Left forelimb (tissue), 1 donor: Measurements from ENCODE around the gene HAAO.

ENCODE experiments used
- DNase-seq: peaks from one replicate; pipeline ENCODE4 v3.0.0-alpha.2; 2018; ENCODE audit warnings: low spot score

Gene HAAO

GRCh38 chr2:42813763-42814162 is 21.4 kb upstream of the HAAO start:
- no peak for DNase-seq

DNA sequence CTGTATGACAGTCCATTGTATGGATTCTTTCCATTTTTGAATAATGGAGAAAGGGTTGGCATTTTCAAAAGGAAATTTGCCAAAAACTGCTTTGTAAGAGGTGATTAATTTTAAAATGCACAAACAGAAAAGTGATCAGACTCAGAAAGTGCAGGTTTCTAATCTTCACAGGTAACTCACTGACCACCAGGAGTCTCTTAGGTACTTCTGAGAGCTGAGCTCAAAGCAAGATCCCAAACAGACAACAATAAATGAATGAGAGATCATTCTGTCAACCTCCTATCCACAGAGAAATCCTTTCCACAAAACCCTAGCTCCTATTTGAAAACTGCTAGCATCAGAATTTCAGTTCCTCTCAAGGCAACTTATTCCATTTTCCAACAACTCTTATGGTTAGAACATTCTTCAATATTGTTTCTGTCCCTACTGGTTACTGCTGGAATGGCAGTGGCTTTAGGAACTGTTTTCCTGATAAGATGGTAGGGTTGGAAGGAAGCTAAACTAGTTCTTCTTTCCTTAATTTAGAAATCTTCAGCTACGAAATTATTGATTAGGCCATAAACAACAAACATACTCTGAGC is 20.6 kb upstream of the HAAO start:
- DNase-seq, result no peak

DNA sequence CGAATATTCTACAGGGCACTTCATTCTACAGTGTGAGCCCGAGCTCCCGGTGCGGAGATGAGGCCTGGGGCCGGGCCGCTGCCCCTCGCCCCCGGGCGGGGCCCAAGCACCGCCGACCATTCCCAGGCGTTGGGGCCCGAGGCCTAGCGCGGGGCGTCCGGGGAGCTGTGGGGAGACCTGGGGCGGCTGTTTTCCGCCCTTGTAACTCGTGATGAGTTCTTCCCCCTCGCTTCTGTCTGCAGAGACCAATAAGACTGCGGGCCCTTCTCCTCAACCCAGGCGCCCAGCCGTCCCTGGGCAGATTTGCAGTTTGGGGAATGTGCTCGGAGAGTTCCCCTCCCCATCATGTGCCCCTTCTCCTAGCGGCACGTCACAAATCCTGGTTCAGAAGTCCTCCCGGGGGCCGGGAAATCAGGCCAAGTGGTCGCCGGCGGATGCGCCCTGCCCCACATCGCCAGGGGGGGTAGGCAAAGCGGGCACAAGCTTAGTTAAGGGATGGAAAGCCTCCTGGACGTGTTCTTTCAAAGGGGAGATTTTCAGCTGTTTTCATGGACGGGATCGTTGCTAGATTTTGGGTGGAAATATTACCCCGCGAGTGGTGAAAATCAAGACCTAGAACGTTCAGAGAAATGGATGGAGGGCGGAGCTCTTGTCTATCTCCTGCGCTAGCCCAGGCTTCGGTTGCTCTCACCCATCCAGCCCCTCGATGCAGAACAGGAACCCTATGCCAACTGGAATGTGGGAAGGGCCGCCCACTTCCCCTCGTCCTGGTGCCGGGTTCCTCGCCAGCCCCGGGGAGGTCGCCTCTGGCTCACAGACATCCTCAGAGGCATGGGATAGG is 18.8 kb upstream of the HAAO start:
- peak; percentile 82 for DNase-seq

GRCh38 chr2:42810121-42810970 is 18.0 kb upstream of the HAAO start:
- peak; percentile 98 for DNase-seq

DNA sequence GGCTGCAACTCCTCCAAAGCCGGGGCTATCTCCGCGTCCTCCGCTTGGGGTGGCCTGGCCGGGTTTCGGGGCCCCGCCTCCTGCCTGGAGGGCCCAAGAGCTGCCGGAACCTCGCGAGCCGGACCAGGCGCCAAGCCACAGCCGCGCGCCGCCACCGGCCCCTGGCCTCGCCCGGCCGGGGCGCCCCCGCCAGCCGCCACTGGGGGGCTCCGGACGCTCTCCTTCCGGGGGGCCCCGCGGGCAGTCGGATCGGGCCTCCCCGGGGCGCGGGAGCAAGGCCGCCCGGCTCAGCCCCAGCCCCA is 17.4 kb upstream of the HAAO start:
- DNase-seq, result peak; percentile 95

DNA sequence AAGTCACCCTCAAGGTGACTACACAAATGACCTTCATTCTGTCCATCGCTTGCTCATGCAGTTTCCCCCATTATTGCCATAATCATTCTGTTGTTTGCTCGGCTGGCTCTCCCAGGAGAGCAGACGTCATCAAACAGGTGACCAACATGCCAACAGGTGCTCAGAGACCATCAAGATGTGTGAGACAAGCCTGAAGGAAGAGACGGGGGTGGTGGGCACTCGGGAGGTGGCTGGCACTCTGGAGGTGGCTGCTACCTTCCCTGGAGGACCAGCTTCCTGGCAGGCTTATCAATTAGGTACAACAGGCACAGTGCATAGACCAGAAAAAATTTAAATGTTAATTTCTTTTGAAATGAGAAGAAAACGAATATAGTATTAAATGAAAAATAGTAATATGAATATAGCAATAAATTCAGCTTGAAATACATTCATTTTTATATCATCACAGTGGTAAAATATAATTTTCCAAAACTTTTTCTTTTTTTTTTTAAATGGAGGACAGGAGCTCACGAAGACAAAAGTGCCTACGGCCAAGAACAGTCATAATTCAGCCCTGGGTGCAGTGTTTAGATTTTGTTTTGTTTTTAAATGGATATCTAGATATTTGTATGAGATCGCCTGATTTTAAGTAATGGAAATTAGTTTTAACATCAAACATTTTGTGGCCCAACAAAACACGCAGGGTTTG is 16.9 kb upstream of the HAAO start:
- DNase-seq, result no peak

DNA sequence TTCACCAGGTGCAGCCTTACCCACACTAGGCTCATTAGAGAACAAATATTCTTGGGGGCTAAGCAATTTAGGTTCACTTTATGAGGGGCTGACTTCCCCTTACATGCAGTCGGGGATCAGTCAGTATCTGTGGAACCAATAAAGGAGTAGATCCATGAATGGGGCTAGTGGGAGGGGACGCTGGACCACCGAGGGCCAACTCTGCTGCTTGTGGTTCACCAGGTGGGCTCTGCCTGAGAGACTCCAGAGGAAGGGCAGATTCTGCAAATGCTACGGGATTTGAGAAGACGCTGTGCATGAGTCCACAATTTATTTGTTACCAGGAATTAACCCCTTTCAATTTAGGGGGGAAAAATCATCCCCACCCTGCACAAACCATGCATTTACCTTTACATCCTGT is 15.9 kb upstream of the HAAO start:
- no peak for DNase-seq

- no peak for DNase-seq
Measured at GRCh38 chr2:42806786-42807185, 14.4 kb upstream of the HAAO start.

- no peak for DNase-seq
Measured at GRCh38 chr2:42804891-42805290, 12.5 kb upstream of the HAAO start.

DNA sequence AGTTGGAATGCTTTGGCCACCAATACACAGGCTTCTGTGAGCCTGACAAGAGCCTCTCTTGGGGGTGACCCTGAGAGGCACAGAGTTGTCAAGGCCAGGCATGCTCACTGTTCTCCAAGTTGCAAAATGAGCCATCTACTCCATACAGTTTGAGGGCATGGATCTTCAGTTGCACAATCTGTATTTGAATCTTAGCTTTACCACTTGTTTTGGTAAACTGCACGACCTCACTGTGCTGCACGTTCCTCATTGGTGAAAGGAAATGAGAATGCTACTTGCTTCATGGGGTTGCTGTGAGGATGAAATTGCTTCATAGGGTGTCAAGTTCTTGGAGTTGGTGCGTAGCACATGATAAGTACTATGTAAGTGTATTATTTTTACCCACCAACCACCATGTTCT is 12.0 kb upstream of the HAAO start:
- no peak for DNase-seq

DNA sequence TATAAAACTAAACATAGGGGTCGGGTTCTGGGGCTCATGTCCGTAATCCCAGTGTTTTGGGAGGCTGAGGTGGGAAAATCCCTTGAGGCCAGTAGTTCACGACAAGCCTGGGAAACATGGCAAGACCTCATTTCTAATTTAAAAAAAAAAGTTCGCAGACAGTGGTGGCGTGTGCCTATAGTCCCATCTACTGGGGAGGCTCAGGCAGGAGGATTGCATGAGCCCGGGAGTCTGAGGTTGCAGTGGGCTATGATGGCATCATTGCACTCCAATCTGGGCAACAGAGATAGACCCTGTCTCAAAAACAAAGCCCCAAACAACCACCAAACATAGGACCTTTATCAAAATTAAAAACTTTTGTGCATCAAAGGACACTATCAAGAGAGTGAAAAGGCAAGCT is 9.8 kb upstream of the HAAO start:
- no peak for DNase-seq

DNA sequence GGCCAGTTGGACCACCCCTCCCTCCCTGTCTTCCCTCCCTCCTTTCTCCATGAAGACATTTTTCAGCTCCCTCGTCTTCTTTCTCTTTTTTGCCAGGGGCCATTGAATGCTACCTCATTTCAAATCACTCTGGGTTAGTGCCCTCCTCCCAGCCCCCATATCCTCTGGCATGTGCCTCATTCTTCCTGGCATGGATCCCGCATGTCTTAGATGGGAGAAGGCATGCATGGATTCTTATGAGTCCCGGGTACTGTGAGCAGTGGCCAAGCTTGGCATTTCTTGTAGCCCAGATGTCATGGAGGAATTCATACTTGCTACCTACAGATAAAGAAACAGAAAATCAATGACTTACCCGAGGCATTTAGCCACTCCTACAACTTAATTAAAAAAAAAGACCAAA is 9.0 kb upstream of the HAAO start:
- no peak for DNase-seq

- DNase-seq, result no peak
Measured at GRCh38 chr2:42800981-42801380, 8.6 kb upstream of the HAAO start.

DNA sequence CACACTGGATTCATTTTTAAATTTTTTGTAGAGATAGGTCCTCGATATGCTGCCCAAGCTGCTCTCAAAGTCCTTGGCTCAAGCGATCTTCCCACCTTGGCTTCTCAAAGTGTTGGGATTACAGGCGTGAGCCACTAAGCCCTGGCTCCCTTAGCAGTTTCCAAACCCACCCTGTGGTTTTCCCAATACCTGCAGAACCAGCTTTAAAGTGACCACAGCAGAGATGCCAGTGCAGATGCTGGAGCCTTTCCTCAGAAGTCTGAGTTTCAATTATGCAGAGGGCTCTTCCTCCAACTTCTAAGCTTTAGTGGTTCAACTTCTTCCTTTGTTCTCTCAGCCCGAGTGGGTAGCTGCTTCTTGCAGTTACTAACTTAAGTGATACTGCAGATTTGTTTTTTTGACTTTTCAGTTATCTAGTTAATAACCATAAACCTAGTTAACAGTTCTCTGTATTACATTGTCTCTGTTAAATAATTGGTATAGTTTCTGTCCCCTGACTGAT is 8.1 kb upstream of the HAAO start:
- no peak for DNase-seq

- DNase-seq, result no peak
Measured at GRCh38 chr2:42799881-42800280, 7.5 kb upstream of the HAAO start.

GRCh38 chr2:42797281-42797680 is 4.9 kb upstream of the HAAO start:
- no peak for DNase-seq

DNA sequence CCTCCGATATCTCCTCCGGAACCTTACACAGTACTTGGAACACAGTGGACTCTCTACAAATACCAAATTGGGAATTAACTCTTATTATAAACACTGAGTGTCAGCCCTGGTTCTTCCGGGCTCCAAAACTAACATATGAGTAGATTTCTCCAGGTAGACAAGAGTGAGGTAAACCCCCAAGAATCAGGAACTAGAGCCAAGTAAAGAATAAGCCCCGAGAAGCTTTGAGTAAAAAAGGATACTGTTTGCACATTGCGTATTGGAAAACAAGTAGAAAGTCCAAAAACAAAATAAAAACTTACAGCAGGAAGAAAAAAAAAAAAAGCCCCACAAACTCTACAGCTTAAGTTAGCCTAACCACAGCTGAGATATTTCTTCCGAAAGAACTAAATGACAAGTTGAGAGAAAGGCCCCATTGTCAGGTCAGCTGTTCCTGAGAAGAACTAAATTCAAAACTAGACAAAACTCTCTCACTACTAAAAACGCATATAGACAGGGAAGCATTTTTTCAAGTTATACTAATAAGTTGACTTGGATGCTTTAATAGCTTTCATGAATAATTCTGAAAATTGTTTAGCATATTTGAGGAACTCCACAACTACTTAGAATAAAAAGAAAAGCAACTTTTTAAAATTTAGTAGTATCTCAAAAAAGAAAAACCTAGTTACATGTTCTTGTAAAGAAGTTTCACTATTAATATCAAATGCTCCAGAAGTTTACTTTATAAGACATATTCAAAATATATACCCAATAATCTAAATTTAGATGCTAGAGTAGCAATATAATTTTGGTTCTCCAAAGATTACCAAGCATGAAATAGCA is 4.3 kb upstream of the HAAO start:
- no peak for DNase-seq

DNA sequence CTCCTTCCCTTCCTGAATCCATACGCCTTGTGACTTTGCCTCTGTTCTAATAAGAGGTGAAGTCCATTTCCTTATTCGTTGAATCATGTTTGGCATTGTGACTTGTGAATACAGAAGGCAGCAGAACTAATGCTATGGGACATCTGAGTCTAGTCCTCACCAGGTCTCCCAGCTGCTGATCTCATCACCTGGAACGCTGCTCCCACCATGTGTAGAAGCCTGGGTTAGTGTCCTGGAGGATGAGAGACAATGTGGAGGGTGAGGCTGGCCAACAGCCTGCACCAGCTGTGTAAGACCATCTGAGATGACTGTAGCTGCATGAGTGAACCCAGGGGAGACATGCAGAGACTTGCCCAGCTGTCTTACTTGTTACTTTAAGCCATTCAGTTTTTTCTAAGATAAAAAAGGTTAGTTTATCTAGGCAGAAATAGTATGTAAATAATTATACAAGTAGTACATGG is 3.5 kb upstream of the HAAO start:
- DNase-seq, result no peak

DNA sequence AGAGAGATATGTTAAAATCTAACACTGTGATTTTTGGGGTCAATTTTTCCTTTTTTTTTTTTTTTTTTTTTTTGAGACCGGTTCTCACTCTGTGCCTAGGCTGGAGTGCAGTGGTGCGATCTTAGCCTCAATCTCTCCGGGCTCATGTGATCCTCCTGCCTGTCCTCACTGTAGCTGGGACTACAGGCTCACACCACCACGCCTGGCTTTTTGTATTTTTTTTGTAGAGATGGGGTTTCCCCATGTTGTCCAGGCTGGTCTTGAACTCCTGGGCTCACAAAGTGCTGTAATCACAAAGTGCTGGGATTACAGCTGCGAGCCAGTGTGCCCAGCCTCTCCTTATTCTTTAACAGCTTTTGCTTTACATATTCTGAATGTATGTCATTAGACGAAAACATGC is 2.9 kb upstream of the HAAO start:
- no peak for DNase-seq

- DNase-seq, result no peak
Measured at GRCh38 chr2:42794271-42795046, 2.1 kb upstream of the HAAO start.
